Measurements from ENCODE around the gene KCNG2. TPM values are rescaled to one million over a fixed set of nuclear protein-coding genes. Genes with fewer than 3 reads are reported as not detected.
"Not testable (repeated sequence)": the region's sequence is repeated elsewhere in the genome, so short reads cannot be mapped to it uniquely, and the experiment has no call there.

Gene KCNG2
- total RNA-seq (not detected), polyA plus RNA-seq (not detected)

- DNase-seq, result no peak
- Mint-ChIP-seq H3K4me1 (peaks cover 3 to 16% (median 5%) of the 10 kb centered on the region in 4 donors), H3K4me3 (peak within 1 kb of the TSS; percentile 56 to 90 (median 74)), H3K36me3 (peaks cover 0 to 4% of the 10 kb centered on the region in 2 donors), H3K27me3 (peaks cover 33 to 38% of the 10 kb centered on the region in 2 donors), H3K27ac (no peak within 1 kb of the TSS), H3K9me3 (peaks cover 0 to 1% (median 0%) of the 10 kb centered on the region in 8 donors)
- Histone ChIP-seq H3K4me3 (ENCODE audit: low read length in 2 of 2) (no peak within 1 kb of the TSS), H3K27ac (ENCODE audit: low read depth, low read length) (no peak within 1 kb of the TSS), H3K4me1 (ENCODE audit: insufficient read depth, low read length) (no peaks in the 10 kb centered on the region), H3K9me3 (ENCODE audit: control insufficient read depth in 1 of 2, low read length in 2 of 2) (no peaks in the 10 kb centered on the region), H3K27me3 (ENCODE audit: insufficient read depth, low read length) (no peaks in the 10 kb centered on the region), H3K36me3 (ENCODE audit: insufficient read depth, low read length) (no peaks in the 10 kb centered on the region)
- intact Hi-C loops (cut with micrococcal nuclease), result no loop called here
- POLR2A ChIA-PET (ENCODE audit: partially characterized antibody), result no interaction called here
- CTCF ChIA-PET (ENCODE audit: partially characterized antibody), result no interaction called here
These were observed at the start of gene KCNG2 for GRCh38 chr18:79797518-79798345. KCNG2 (plus strand) TSS chr18:79797938; CDS start chr18:79863668, 65,730 bp downstream.

- Histone ChIP-seq H3K9me3 (ENCODE audit: control insufficient read depth in 1 of 2, low read length in 2 of 2) (no peaks in the 10 kb centered on the region), H3K4me1 (ENCODE audit: insufficient read depth, low read length) (no peaks in the 10 kb centered on the region), H3K4me3 (ENCODE audit: low read length in 2 of 2) (no peak overlapping the region), H3K36me3 (ENCODE audit: insufficient read depth, low read length) (peaks cover 24% of the 10 kb centered on the region), H3K27me3 (ENCODE audit: insufficient read depth, low read length) (no peaks in the 10 kb centered on the region), H3K27ac (ENCODE audit: low read depth, low read length) (no peak overlapping the region)
- Mint-ChIP-seq H3K27me3 (no peaks in the 10 kb centered on the region), H3K36me3 (peaks cover 46 to 49% of the 10 kb centered on the region in 2 donors), H3K27ac (peak overlapping the region in 2 of 7 donors; percentile 13 to 59), H3K9me3 (peaks cover 0 to 6% (median 2%) of the 10 kb centered on the region in 8 donors), H3K4me3 (no peak overlapping the region), H3K4me1 (peaks cover 0 to 12% (median 7%) of the 10 kb centered on the region in 4 donors)
- POLR2A ChIA-PET (ENCODE audit: partially characterized antibody), result no interaction called here
- no peak for DNase-seq
- intact Hi-C loops (cut with micrococcal nuclease), result no loop called here
- CTCF ChIA-PET (ENCODE audit: partially characterized antibody), result interaction anchor here (0.8 kb wide), 1 partner anchor 10 kb away, joined by 3 read pairs; no protein-coding TSS in a partner anchor
These were observed 49.2 kb upstream of the KCNG2 start for GRCh38 chr18:79748321-79749180.

- Histone ChIP-seq H3K4me3 (ENCODE audit: low read length in 2 of 2) (no peak overlapping the region), H3K27ac (ENCODE audit: low read depth, low read length) (no peak overlapping the region), H3K36me3 (ENCODE audit: insufficient read depth, low read length) (peaks cover 34% of the 10 kb centered on the region), H3K9me3 (ENCODE audit: control insufficient read depth in 1 of 2, low read length in 2 of 2) (no peaks in the 10 kb centered on the region), H3K27me3 (ENCODE audit: insufficient read depth, low read length) (no peaks in the 10 kb centered on the region), H3K4me1 (ENCODE audit: insufficient read depth, low read length) (no peaks in the 10 kb centered on the region)
- ChIA-PET POLR2A (ENCODE audit: partially characterized antibody) (no interaction called here), CTCF (ENCODE audit: partially characterized antibody) (no interaction called here)
- H3K36me3 Mint-ChIP-seq, result peaks cover 44 to 48% of the 10 kb centered on the region in 2 donors
- no peak overlapping the region for H3K27ac Mint-ChIP-seq
- no peak for DNase-seq
- peaks cover 0 to 5% (median 2%) of the 10 kb centered on the region in 4 donors for H3K4me1 Mint-ChIP-seq
- peaks cover 0 to 2% (median under 1%) of the 10 kb centered on the region in 8 donors for H3K9me3 Mint-ChIP-seq
- H3K27me3 Mint-ChIP-seq, result no peaks in the 10 kb centered on the region
- H3K4me3 Mint-ChIP-seq, result no peak overlapping the region
- intact Hi-C loops (cut with micrococcal nuclease), result no loop called here
These were observed 48.2 kb upstream of the KCNG2 start for GRCh38 chr18:79749251-79750191.

DNA sequence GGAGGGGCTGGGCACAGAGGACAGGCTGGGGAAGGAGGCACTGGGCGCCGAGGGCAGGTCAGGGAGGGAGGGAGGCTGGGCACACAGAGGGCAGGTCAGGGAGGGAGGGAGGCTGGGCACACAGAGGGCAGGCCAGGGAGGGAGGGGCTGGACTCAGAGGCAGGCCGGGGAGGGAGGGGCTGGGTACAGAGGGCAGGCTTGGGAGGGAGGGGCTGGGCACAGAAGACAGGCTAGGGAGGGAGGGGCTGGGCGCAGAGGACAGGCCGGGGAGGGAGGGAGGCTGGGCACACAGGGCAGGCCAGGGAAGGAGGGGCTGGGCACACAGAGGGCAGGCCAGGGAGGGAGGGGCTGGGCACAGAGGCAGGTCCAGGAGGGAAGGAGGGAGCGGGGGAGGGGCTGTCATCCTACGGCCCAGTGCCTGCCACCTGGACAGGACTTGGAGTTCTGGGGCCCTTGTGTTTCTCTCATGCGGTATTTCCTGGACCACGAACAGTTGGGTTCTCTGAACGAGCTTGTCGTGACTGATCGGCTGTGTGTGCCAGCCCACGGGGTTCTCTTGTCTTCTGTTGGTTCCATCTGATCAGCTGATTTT is 46.7 kb upstream of the KCNG2 start:
- Histone ChIP-seq H3K9me3 (ENCODE audit: control insufficient read depth in 1 of 2, low read length in 2 of 2) (no peaks in the 10 kb centered on the region), H3K4me3 (ENCODE audit: low read length in 2 of 2) (no peak overlapping the region), H3K27me3 (ENCODE audit: insufficient read depth, low read length) (no peaks in the 10 kb centered on the region), H3K27ac (ENCODE audit: low read depth, low read length) (no peak overlapping the region), H3K4me1 (ENCODE audit: insufficient read depth, low read length) (no peaks in the 10 kb centered on the region), H3K36me3 (ENCODE audit: insufficient read depth, low read length) (peaks cover 45% of the 10 kb centered on the region)
- H3K4me3 Mint-ChIP-seq, result no peak overlapping the region
- ChIA-PET POLR2A (ENCODE audit: partially characterized antibody) (no interaction called here), CTCF (ENCODE audit: partially characterized antibody) (no interaction called here)
- H3K27ac Mint-ChIP-seq, result peak overlapping the region in 1 of 7 donors; percentile 1
- H3K4me1 Mint-ChIP-seq, result peaks cover 0 to 4% (median under 1%) of the 10 kb centered on the region in 4 donors
- intact Hi-C loops (cut with micrococcal nuclease), result no loop called here
- H3K27me3 Mint-ChIP-seq, result no peaks in the 10 kb centered on the region
- peaks cover 52 to 55% of the 10 kb centered on the region in 2 donors for H3K36me3 Mint-ChIP-seq
- no peak for DNase-seq
- peaks cover 0 to 7% (median 2%) of the 10 kb centered on the region in 8 donors for H3K9me3 Mint-ChIP-seq

DNA sequence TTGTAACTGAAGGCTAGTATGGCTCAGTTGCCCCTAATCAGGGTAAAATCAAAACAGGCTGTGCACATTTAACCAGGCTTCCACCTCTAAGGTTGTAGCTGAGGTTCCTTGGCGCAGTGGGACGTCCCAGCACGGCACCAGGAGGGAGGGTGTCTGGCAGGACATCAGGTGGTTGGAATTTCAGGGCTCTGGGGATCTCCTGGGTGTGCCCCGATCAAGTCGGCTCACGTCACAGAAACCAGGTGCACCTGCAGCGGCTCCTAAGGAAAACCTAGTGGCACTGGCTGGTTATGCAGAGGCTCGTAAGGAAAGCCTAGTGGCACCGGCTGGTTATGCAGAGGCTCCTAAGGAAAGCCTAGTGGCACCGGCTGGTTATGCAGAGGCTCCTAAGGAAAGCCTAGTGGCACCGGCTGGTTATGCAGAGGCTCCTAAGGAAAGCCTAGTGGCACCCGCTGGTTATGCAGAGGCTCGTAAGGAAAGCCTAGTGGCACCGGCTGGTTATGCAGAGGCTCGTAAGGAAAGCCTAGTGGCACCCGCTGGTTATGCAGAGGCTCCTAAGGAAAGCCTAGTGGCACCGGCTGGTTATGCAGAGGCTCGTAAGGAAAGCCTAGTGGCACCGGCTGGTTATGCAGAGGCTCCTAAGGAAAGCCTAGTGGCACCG is 45.7 kb upstream of the KCNG2 start:
- H3K4me1 Mint-ChIP-seq; H3K4me3 ChIP-seq (ENCODE audit: low read length in 2 of 2); intact Hi-C loops (cut with micrococcal nuclease); H3K4me1 ChIP-seq (ENCODE audit: insufficient read depth, low read length); H3K27ac ChIP-seq (ENCODE audit: low read depth, low read length); H3K4me3 Mint-ChIP-seq; H3K27me3 ChIP-seq (ENCODE audit: insufficient read depth, low read length); H3K27me3 Mint-ChIP-seq; POLR2A ChIA-PET (ENCODE audit: partially characterized antibody); H3K27ac Mint-ChIP-seq; H3K9me3 ChIP-seq (ENCODE audit: control insufficient read depth in 1 of 2, low read length in 2 of 2); DNase-seq; CTCF ChIA-PET (ENCODE audit: partially characterized antibody): not testable (repeated sequence)
- peaks cover under 1 to 13% (median 6%) of the 10 kb centered on the region in 8 donors for H3K9me3 Mint-ChIP-seq
- H3K36me3 ChIP-seq (ENCODE audit: insufficient read depth, low read length), result peaks cover 38% of the 10 kb centered on the region
- H3K36me3 Mint-ChIP-seq, result peaks cover 55 to 60% of the 10 kb centered on the region in 2 donors

DNA sequence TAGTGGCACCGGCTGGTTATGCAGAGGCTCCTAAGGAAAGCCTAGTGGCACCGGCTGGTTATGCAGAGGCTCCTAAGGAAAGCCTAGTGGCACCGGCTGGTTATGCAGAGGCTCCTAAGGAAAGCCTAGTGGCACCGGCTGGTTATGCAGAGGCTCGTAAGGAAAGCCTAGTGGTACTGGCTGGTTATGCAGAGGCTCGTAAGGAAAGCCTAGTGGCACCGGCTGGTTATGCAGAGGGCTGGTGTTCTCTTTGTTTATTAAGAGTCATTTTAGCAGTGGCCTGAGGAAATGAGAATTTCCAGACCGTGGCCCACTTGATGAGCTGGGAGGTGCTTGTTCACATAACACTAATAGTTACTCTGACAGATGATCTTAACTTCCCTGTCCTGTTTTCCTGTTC is 44.8 kb upstream of the KCNG2 start:
- H3K4me1 ChIP-seq (ENCODE audit: insufficient read depth, low read length); H3K4me3 ChIP-seq (ENCODE audit: low read length in 2 of 2); DNase-seq; H3K27me3 Mint-ChIP-seq; H3K27ac Mint-ChIP-seq; H3K27me3 ChIP-seq (ENCODE audit: insufficient read depth, low read length); CTCF ChIA-PET (ENCODE audit: partially characterized antibody); POLR2A ChIA-PET (ENCODE audit: partially characterized antibody); H3K4me3 Mint-ChIP-seq; intact Hi-C loops (cut with micrococcal nuclease); H3K4me1 Mint-ChIP-seq; H3K9me3 ChIP-seq (ENCODE audit: control insufficient read depth in 1 of 2, low read length in 2 of 2); H3K27ac ChIP-seq (ENCODE audit: low read depth, low read length): not testable (repeated sequence)
- H3K36me3 Mint-ChIP-seq, result peaks cover 54 to 65% of the 10 kb centered on the region in 2 donors
- peaks cover 35% of the 10 kb centered on the region for H3K36me3 ChIP-seq (ENCODE audit: insufficient read depth, low read length)
- peaks cover 2 to 22% (median 14%) of the 10 kb centered on the region in 8 donors for H3K9me3 Mint-ChIP-seq
